ENCODE data around the gene INS. TPM values are rescaled to one million over a fixed set of nuclear protein-coding genes. Genes with fewer than 3 reads are reported as not detected.

INS gene
- polyA plus RNA-seq, 1 experiment: not detected

- no peak overlapping the region for H3K4me3 ChIP-seq (ENCODE audit: low read depth, low read length)
- TF ChIP-seq CTCF (IDR thresholded peaks at IDR 0.05; ENCODE audit: low read depth, low read length): peak; percentile 37
- H3K27ac ChIP-seq (ENCODE audit: low read depth, low read length): no peak overlapping the region
- ChIA-PET POLR2A (no interaction called here), CTCF (interaction anchor here (0.6 kb wide), 1 partner anchor 22 kb away, joined by 3 read pairs; no protein-coding TSS in a partner anchor)
- peaks cover 9% of the 10 kb centered on the region for H3K27me3 ChIP-seq (ENCODE audit: control insufficient read depth, insufficient read depth, low read length)
- DNase-seq (ENCODE audit: low read depth, low spot score): no peak
- H3K9me3 ChIP-seq (ENCODE audit: control insufficient read depth, insufficient read depth, low read length): no peaks in the 10 kb centered on the region; the same call in 1 of the 2 replicates
Measured at GRCh38 chr11:2173150-2173693, 12.2 kb upstream of the INS start.

- no peaks in the 10 kb centered on the region; the same call in 1 of the 2 replicates for H3K9me3 ChIP-seq (ENCODE audit: control insufficient read depth, insufficient read depth, low read length)
- no peak overlapping the region for H3K27ac ChIP-seq (ENCODE audit: low read depth, low read length)
- no peak for TF ChIP-seq CTCF (IDR thresholded peaks at IDR 0.05; ENCODE audit: low read depth, low read length)
- DNase-seq (ENCODE audit: low read depth, low spot score): no peak
- no peak overlapping the region for H3K4me3 ChIP-seq (ENCODE audit: low read depth, low read length)
- CTCF ChIA-PET: no interaction called here
- peaks cover 10% of the 10 kb centered on the region for H3K27me3 ChIP-seq (ENCODE audit: control insufficient read depth, insufficient read depth, low read length)
- POLR2A ChIA-PET: no interaction called here
Measured at GRCh38 chr11:2172676-2173075, 11.7 kb upstream of the INS start.

GRCh38 chr11:2171591-2172003 lies 10.6 kb upstream of the INS start, which contains the start of gene TH:
Gene TH (minus strand): TSS chr11:2171815. CDS start chr11:2171786, 29 bp downstream.
- ChIA-PET POLR2A (no interaction called here), CTCF (no interaction called here)
- H3K27me3 ChIP-seq (ENCODE audit: control insufficient read depth, insufficient read depth, low read length): peaks cover 17% of the 10 kb centered on the region
- no peaks in the 10 kb centered on the region; the same call in 1 of the 2 replicates for H3K9me3 ChIP-seq (ENCODE audit: control insufficient read depth, insufficient read depth, low read length)
- no peak for DNase-seq (ENCODE audit: low read depth, low spot score)
- no peak within 1 kb of the TSS for H3K27ac ChIP-seq (ENCODE audit: low read depth, low read length)
- no peak within 1 kb of the TSS for H3K4me3 ChIP-seq (ENCODE audit: low read depth, low read length)
- no peak for TF ChIP-seq CTCF (IDR thresholded peaks at IDR 0.05; ENCODE audit: low read depth, low read length)

GRCh38 chr11:2169626-2170570 lies 8.9 kb upstream of the INS start:
- no peaks in the 10 kb centered on the region; the same call in 1 of the 2 replicates for H3K9me3 ChIP-seq (ENCODE audit: control insufficient read depth, insufficient read depth, low read length)
- DNase-seq (ENCODE audit: low read depth, low spot score): no peak
- H3K4me3 ChIP-seq (ENCODE audit: low read depth, low read length): no peak overlapping the region
- no peak overlapping the region for H3K27ac ChIP-seq (ENCODE audit: low read depth, low read length)
- POLR2A ChIA-PET: no interaction called here
- H3K27me3 ChIP-seq (ENCODE audit: control insufficient read depth, insufficient read depth, low read length): peaks cover 17% of the 10 kb centered on the region
- CTCF ChIA-PET: interaction anchor here (1.4 kb wide), 2 partner anchors 517 kb away, joined by 3 read pairs; no protein-coding TSS in a partner anchor
- no peak for TF ChIP-seq CTCF (IDR thresholded peaks at IDR 0.05; ENCODE audit: low read depth, low read length)

- POLR2A ChIA-PET: no interaction called here
Measured at GRCh38 chr11:2169005-2169378, 8.0 kb upstream of the INS start.

More at GRCh38 chr11:2169005-2169378, 8.0 kb upstream of the INS start:
- H3K9me3 ChIP-seq (ENCODE audit: control insufficient read depth, insufficient read depth, low read length): no peaks in the 10 kb centered on the region; the same call in 1 of the 2 replicates
- H3K27ac ChIP-seq (ENCODE audit: low read depth, low read length): no peak overlapping the region
- TF ChIP-seq CTCF (IDR thresholded peaks at IDR 0.05; ENCODE audit: low read depth, low read length): no peak
- H3K27me3 ChIP-seq (ENCODE audit: control insufficient read depth, insufficient read depth, low read length): peaks cover 17% of the 10 kb centered on the region
- CTCF ChIA-PET: interaction anchor here (0.7 to 1.4 kb wide), 3 partner anchors 362 to 516 kb away, joined by 3 to 8 read pairs (median 3); no protein-coding TSS in a partner anchor
- DNase-seq (ENCODE audit: low read depth, low spot score): no peak
- H3K4me3 ChIP-seq (ENCODE audit: low read depth, low read length): no peak overlapping the region

Measured in AG04450 (cell line).